ENCODE results near the gene CIBAR2.

CIBAR2 gene

GRCh38 chr16:85096921-85097320, 15.4 kb downstream of the CIBAR2 start:
- in situ Hi-C loops (cut with HindIII; ENCODE audit: low sequenced_read_pairs) = no loop called here
- DNase-seq (ENCODE audit: low read depth) = no peak
- no peak overlapping the region for H3K4me3 ChIP-seq (ENCODE audit: low read depth, low read length)
- TF ChIP-seq, protein P1, sequence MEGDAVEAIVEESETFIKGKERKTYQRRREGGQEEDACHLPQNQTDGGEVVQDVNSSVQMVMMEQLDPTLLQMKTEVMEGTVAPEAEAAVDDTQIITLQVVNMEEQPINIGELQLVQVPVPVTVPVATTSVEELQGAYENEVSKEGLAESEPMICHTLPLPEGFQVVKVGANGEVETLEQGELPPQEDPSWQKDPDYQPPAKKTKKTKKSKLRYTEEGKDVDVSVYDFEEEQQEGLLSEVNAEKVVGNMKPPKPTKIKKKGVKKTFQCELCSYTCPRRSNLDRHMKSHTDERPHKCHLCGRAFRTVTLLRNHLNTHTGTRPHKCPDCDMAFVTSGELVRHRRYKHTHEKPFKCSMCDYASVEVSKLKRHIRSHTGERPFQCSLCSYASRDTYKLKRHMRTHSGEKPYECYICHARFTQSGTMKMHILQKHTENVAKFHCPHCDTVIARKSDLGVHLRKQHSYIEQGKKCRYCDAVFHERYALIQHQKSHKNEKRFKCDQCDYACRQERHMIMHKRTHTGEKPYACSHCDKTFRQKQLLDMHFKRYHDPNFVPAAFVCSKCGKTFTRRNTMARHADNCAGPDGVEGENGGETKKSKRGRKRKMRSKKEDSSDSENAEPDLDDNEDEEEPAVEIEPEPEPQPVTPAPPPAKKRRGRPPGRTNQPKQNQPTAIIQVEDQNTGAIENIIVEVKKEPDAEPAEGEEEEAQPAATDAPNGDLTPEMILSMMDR (IDR thresholded peaks at IDR 0.05; ENCODE audit: low read depth, low read length, missing control alignments) = no peak

DNA sequence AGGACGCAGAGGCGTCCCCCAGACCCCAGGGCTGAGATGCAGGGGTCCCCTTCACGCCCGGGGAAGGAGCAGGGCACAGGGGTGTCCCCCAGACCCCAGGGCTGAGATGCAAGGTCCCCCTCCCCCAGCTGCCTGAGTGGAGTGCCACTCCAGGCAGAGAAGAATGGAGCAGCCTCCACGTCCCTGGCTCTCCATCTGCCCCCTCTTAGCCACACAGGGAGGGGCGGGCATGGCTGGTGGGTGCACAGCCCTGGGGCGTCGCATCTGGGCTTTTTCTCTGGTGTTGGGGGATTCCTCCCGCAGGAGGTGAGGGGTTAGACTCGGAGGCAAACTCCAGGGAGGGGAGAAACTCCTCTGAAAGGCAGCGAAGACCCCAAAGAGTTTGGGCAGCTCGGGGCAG, 17.5 kb downstream of the CIBAR2 start:
- TF ChIP-seq, protein P1 (IDR thresholded peaks at IDR 0.05; ENCODE audit: low read depth, low read length, missing control alignments) = no peak
- no peak for DNase-seq (ENCODE audit: low read depth)
- in situ Hi-C loops (cut with HindIII; ENCODE audit: low sequenced_read_pairs) = no loop called here
- no peak overlapping the region for H3K4me3 ChIP-seq (ENCODE audit: low read depth, low read length)

GRCh38 chr16:85094176-85094805, 18.0 kb downstream of the CIBAR2 start:
- no peak overlapping the region for H3K4me3 ChIP-seq (ENCODE audit: low read depth, low read length)
- no peak for DNase-seq (ENCODE audit: low read depth)
- in situ Hi-C loops (cut with HindIII; ENCODE audit: low sequenced_read_pairs) = no loop called here
- TF ChIP-seq, protein P1 (IDR thresholded peaks at IDR 0.05; ENCODE audit: low read depth, low read length, missing control alignments) = no peak

GRCh38 chr16:85093705-85094104, 18.6 kb downstream of the CIBAR2 start:
- DNase-seq (ENCODE audit: low read depth) = no peak

DNA sequence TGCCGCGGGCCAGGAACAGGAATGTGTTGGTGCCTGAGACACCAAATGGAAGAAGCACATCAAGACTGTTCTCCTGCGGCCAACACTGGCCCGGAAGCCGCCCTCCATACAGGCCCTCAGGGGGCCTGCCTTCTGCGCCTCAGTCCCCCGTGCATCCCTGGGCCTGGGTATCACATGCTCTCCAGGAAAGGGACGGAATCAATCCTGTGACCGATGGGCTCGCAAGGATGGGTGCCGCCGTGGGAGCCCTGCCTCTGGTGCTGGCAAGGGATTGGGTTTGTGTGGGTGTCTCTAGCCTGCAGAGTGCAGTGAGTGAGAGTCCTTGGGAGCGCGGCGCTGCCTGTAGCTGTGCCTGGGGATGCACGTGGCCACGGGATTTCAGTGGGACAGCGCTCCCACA, 19.4 kb downstream of the CIBAR2 start:
- TF ChIP-seq, protein P1 (IDR thresholded peaks at IDR 0.05; ENCODE audit: low read depth, low read length, missing control alignments) = no peak
- in situ Hi-C loops (cut with HindIII; ENCODE audit: low sequenced_read_pairs) = no loop called here
- H3K4me3 ChIP-seq (ENCODE audit: low read depth, low read length) = no peak overlapping the region
- no peak for DNase-seq (ENCODE audit: low read depth)

More at GRCh38 chr16:85093705-85094104, 18.6 kb downstream of the CIBAR2 start:
- H3K4me3 ChIP-seq (ENCODE audit: low read depth, low read length) = no peak overlapping the region
- in situ Hi-C loops (cut with HindIII; ENCODE audit: low sequenced_read_pairs) = no loop called here
- TF ChIP-seq, protein P1 (IDR thresholded peaks at IDR 0.05; ENCODE audit: low read depth, low read length, missing control alignments) = no peak

- in situ Hi-C loops (cut with HindIII; ENCODE audit: low sequenced_read_pairs) = no loop called here
- no peak for DNase-seq (ENCODE audit: low read depth)
- H3K4me3 ChIP-seq (ENCODE audit: low read depth, low read length) = no peak overlapping the region
- TF ChIP-seq, protein P1 (IDR thresholded peaks at IDR 0.05; ENCODE audit: low read depth, low read length, missing control alignments) = no peak
Measured at GRCh38 chr16:85092309-85092708, 20.0 kb downstream of the CIBAR2 start.
